CD4-positive, alpha-beta T cell treated with Interleukin-6 at 100 ng/mL for 8 hours (primary cell): ENCODE data around the gene GLIS1.

Experiments used
- DNase-seq: peaks from one replicate; pipeline ENCODE4 v3.0.0-alpha.2; 2020; ENCODE audit warnings: mixed read lengths, low spot score

The GLIS1 gene

DNA sequence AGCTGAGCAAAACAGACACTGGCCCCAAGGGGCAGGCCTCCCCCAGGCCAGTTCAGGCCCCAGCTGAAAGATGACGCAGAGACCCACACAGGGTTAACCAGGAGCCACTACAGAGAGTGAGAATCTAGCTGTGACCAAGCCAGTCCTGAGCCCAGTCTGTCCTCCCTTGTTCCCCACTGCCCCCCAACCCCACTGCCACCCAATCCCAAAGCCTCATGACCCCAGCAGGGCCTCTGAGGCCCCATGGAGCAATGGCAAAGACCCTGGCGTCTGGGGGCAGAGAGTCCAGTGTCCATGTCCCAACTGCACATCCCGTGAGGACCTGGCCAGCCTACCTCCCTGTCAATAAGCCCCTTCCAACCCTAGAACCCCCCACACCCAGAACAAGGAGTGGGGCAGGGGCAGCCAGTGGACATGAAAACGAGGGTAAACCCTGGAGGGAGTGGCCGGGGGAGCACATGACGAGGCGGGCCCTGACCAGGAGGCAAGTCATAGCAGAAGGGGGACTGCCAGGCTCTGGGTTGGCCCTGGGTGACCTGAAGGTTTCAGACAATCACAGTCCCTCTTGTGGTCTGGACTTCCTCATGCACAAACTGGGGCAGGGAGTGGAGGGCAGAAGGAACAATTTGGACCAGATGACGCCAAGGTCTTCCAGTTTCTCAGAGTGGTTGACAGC lies 100.5 kb downstream of the GLIS1 start:
- no peak for DNase-seq

DNA sequence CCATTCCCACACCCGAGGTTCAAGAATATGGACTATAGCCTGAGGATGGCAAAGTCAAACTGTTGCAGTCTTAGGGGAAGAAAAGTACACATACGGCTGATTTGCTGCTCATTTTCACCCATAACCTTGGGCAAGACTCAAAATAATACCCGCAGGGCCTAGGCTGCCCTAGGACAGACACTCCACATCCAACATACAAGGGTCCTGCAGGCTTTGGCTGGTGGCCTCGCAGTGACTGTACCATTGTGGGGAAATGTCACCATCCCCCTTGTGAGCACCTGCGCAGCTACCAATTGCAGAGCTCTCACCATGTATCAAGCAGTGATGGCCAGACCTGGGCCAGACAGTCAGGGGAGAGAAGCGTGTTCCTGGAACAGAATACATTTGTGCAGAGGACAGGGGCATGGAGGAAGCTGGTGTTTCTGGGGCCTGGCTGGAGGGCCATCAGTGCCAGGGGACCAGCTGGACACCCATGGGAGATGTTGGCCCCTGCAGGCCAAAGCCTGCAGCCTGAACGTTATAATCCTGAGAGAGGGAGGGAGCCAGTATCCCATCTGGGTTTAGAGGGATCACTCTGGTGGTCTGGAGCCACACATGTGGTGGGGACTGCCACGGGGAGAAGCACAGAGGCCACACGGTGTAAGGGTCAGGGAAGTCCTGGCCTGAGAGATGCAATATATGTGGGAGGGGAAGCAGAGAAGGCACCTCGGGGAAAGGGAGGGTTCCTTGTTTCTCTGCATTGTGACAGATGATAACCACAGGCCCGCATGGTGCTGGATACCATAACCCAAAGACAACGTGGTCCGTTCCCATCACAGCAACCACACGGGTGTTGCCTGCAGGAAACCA lies 101.2 kb downstream of the GLIS1 start:
- DNase-seq: no peak

DNA sequence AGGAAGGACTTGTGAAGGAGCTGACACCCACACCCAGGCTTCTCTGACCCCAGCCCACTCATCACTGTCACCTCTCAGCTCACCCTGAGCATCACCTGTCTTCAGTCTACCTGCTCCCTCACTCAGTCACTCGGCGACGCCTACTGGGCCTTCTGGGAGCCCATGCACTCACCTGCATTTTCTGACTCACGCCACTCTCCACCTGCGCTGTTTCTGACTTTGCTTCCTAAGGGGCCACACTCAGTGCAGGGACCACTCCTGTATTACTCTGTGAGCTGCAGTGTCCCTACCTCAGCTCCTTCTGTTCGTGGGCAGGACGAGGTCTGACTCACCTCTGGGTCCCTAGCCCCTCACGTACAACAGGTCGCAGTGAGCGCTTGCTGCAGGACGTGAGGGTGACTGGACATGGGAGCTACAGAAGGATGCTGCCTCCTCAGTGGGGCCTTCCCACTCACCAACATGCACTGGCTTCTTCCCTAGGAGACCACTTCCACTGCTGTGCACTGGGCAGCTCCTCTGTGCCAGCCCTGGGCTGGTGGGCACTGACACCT lies 102.3 kb downstream of the GLIS1 start:
- no peak for DNase-seq

DNA sequence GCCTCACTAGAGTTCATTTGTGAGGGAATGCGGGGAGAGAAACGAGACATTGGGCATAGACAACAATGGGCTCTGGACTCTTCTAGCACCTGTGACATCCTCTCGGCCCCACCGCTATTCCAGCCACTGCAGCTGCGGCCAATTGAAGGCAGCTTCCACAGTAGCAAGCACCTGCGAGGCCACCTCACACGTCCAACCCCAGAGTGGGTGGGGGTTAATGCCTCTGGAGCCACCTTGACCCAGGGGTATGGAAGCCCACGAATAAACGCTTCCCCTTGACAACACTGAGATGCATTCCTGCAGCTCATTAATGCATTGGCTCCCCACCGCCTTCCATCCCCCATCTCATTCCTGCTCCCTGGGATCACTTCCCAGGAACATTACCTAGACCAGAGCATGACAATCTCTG lies 104.4 kb downstream of the GLIS1 start:
- no peak for DNase-seq

DNA sequence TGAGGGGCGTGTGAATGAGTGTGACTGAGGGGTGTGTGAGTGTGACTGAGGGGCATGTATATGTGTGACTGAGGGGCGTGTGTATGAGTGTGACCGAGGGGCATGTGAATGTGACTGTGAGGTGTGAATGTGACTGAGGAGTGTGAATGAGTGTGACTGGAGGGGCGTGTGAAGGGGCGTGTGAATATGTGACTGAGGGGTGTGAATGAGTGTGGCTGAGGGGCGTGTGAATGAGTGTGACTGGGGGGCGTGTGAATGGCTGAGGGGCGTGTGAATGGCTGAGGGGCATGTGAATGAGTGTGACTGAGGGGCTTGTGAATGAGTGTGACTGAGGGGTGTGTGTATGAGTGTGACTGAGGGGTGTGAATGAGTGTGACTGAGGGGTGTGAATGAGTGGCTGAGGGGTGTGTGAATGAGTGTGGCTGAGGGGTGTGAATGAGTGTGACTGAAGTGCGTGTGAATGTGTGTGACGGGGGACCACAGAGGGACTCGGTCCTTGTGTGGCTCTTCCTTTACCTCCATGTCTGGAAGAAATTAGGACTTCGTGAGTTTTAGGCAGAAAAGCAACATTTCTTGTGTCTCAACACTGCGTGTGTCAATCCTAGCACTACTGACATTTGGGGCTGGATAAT lies 105.8 kb downstream of the GLIS1 start:
- no peak for DNase-seq

DNA sequence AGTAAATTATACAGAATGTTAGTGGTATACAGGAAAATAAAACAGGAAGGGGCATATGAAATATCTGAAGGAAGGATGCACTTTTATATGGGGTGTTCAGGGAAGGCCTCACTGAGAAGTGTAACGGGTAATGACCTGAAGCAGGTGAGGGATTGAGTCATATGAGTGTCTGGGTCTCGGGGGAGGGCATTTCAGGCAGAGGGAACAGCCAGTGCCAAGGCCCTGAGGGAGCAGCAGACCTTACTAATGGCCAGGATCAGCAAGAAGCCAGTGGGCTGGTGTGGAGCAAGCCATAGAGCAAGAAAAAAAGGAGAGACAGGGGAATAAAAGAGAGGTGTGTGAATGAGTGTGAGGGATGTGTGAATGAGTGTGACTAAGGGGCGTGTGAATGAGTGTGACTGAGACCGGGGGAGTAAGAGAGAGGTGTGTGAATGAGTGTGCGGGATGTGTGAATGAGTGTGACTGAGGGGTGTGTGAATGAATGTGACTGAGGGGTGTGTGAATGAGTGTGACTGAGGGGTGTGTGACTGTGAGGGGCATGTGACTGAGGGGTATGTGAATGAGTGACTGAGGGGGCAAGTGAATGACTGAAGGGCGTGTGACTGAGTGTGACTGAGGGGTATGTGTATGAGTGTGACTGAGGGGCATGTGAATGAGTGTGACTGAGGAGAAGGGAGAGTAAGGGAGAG lies 107.2 kb downstream of the GLIS1 start:
- DNase-seq: no peak

DNA sequence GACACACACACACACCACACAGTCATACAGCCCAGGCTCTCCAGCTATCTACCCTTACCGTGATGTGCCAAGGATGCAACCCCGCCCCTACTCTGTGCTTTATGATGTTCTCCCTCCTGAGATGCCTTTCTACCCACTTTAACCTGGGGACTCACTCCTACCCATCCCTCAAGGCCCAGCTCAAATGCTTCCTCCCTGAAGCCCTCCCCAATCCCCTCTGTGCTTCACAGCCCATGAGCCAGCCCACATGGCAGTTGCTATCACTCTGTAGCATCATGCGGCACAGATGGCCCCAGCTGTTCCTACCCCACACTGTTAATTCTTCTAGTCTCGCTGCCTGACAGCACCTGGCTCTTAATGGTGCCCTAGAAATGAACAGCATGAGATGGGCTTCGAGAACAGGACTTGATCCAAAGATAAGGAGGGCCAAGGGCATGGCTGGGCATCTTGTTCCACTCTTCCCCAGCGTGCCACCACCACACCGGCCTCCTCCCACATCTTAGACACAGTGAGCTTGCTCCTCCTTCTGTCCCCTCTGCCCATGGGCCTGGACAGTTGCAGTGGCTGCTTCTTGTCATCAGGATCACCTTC lies 109.8 kb downstream of the GLIS1 start:
- no peak for DNase-seq

DNA sequence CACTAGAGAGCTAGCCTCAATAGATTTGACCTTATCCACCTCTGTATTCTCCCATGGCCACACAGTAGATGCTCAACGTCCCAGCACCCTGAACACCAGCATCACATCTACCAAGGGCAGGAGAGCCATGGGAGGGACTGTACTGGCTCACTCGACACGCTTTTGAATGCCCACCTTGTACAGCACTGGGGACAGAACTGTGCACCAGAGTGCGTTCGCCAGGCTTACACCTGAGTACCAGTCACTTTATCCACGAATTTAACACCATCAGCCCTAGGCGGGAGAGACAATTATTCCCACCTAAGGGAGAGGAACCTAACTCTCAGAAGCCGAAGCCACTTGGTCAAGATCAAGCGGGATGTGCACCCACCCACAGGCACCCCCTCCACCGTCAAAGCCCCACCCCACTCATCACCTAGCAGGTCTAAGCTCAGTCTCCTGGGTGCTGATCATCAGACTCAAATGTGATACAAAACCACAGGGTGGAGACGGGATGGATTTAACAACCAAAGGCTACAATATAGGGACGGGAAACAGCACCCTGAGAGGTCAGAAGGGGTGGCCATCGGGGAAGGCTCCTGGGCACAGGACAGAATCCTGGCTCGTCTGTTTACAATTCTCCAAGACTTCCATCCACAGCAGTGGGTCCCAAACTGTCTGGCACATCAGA lies 110.5 kb downstream of the GLIS1 start:
- DNase-seq: no peak

DNA sequence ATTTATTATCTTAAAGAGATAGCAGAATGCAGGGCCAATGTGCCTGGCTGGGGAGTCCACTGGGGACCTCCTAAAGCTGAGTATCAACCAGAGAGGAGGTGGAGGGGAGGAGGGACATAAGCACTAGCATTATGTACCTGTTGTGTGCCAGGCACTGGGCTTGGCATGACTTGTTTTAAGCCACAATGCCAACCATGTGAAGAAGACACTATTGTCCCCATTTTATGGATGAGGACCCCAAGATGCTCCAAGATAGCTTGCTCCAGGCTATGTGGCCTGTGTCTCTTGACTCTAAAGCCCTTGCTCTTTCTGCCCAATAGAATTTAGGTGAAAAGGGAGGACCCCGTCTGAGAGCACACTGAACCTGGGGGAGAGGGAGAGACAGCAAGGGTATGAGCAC lies 111.3 kb downstream of the GLIS1 start:
- DNase-seq: no peak

DNA sequence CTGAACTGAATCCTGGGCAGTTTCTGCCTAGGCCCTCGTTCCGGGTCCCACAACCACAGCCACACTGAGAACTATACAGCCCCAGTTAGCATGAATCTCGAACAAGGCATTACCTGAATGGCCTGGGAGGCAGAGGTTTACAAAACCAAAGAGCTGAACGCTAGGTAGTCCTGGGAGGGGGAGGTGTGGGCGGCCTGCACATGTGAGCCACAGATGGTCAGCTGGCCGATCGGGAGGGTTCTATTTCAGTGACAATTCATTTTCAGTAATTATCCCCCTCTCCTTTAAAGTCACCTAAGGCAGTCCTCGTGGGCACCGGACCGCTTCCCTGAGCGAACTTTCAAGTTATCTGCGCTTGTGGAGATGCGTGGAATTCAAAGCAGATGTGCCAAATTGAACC lies 111.9 kb downstream of the GLIS1 start:
- no peak for DNase-seq

DNA sequence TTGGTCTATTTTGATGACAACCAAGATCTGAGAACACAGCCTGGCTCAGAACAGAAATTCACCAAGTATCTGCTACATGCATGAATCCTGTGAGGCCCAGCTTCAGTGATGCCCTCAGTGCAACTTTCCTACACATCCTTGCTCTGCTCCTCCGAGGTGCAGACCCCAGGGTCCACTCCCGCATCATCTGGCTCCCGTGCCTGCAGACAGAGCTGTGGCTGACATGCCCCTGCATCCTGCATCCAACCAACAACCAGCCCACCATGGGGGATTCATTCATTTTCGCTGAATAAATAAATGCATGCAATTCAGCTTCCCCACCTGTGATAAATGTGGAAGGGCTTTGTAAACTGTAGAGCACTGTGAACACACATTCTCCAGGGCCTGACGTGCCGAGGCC lies 112.3 kb downstream of the GLIS1 start:
- DNase-seq: no peak

DNA sequence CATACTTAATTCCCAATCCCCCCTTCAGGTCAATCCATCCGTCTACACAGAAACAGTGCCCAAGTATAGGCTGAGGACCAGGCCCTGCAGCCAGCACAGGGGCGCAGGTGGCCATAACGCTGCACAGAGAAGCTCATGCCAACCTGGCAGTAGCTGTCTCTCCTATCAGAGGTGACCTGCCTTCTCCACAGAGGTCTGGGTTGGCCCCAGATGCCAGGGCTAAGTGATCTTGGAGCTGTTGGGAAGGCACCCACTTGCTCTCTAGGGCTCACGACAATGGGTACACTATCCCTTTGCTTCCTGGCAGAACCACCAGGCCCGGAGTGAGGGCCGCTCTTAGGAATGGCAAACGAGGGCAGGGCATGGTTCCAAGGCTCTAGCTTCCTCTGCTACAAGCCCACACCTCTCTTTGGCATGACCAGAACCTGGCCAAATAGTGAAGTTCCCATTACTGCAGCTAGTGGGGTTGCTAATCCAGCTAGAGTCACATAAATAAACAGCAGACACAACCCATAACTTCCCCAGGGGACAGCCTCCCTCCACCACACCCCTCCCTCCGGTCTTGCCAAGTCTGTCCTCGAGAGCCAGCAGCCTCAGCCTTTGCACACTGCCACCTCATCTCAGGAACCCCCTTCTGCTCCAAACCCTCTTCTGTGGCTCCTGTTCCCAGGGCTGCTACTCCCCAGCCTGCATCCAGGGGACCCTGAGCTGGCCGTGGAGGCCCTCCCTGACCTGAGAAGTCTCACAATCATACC lies 113.0 kb downstream of the GLIS1 start:
- DNase-seq: no peak

DNA sequence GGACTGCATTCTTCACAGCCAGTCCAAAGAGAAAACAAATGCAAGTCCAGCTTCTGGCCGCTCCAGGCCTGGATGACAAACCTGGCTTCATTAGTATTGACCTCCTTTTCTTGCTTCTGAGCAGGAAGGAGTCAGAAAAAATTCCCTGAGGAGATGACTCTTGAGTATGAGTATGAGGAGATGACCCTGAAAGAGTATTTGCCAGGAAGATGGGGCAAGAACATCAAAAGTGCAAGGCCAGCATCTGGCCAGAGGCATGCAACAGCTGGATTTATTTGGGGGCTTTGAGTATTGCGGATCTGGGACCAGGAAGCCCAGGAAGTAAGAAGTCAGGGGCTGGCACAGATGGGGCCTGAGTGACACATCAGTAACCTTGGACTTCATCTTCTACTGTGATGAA lies 113.9 kb downstream of the GLIS1 start:
- no peak for DNase-seq

DNA sequence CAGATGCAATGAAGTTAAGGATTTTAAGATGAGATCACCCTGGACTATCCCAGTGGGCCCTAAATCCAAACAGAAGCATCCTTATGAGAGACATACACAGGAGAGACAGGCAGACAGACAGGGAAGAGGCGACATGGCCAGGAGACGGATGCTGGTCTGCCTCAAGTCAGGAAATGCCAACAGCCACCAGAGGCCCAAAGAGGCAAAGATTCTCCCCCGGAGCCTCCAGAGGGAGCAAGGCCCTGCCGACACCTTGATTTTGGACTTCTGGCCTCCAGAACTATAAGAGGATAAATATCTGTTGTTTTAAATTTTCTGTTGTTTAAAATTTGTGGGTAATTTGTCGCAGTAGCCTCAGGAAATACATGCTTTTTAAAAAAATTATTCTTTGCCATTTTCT lies 116.4 kb downstream of the GLIS1 start:
- no peak for DNase-seq

DNA sequence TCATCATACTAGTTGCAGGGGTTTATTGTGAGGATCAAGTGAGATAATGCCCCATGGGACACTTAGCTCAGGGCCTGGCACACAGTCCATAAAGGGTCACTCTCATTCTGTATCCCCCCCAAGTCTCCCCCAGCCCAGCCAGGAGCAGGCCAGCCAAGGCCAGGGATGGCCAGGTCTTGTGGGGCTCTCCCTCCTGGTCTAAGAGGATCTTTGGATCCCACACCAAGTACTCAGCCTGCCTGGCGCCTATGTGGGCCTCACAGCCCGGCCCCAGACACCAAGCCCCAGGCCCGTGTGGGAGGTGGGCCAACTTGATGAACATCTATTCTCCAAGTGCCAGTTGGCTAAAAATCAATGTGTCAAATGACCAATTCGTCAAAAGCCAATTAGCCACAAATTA lies 117.8 kb downstream of the GLIS1 start:
- DNase-seq: no peak

DNA sequence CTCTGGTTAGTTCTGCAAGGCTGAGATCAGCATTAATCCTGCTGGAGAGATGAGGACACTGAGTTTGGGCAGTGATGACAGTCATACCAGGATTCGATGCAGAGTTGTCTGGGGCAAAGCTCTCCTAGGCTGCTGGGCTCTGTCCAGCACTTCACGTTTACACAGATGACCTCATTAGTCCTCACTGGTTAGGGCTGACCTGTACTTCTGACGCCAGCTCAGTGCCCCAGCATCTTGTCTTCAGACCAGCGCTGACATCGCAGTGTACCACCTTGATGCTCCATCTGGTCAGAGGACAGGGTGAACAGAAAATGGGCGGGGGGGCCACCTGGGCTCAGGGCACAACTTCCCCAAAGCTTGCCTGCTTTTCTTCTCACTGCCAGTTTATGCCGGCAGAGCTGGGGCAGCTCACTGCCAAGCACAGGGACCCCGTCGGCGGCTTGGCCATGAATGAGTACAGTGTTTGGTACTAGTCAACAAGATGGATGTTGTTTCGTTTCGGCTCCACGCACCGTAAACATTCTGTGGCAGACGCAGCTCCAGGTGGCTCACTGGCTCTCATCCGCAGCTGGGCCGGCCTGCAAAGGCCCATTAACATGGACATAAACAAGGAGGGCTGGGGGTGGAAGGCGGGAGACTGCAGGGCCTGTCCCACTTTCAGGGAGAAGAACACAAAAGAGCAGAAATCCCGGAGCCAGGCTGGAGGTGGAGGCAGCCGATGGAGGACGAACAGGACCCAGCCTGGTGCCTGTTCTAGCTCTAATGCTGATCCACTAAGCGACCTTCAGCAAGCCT lies 118.7 kb downstream of the GLIS1 start:
- DNase-seq: no peak

DNA sequence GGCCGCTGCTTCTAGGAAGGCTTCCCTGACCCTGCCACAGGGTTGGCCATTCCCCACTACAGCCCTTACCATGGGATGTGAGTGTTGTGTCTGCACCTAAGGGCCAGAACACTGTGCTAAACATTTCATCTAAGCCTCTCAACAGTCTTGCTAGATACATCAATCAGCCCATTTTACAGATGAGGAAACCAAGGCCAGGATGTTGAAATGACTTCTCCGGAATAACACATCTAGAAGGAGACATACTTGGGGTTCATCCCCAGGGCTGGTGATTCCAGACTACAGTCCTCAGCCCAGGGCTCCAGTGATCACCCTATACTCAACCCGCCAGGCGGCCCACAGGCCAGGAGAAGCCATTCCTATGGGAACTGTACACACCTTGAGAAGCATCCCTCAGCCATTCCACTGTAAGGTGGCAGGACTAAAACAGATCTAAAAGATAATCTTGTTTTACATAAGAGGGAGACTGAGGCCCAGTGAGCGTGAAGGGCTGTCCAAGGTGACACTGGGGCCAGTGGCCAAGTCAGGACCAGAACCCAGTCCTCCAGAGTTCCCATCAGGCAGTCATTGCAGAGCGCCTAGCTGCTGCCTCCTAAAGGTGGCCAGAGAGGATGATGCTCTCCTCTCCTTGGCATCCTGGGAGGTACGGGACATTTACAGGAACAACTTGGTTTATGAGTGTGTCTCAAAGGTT lies 119.5 kb downstream of the GLIS1 start:
- no peak for DNase-seq

DNA sequence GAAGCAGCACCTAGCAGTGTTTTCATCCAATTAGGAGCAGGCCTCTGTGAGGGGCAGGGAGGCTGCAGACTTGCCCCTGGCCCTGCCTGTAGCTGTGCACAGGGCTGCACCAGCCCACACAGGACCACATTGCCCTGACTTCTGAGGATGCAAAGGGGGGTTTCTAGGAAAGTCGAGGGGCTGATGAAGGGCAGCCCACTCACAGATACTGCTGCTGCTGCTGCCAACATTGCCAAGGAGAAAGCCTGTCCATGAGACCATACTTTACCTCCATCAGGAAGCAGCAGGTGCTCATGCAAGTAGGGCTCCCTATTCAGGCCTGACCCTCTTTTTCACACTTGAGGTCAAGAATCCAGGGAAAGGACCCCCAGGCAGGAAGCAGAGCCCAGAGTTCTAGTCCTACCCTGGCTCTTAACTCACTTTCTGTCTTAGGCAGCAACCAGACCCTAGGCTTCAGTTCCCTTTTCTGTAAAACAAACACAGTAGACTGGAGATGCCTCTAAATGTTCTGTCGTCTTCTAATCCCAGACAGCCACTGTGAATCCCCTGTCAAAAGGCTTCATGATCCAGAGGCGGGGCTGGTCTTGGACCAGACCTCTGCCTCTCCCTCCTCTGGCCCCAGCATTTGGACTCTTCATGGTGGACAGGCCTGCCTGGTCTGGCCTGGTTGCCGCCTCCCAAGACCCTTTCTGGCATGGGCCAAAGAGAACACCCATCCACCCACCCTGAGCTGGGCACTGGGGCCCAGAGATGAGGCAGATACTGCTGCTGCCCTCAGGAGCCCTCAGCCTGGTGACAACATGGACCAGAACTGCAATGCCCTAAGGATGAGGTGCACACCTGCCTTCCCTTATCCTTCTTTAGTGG lies 120.2 kb downstream of the GLIS1 start:
- no peak for DNase-seq
